HepG2 (cell line): Measurements from ENCODE around the gene COG8. TPM values are rescaled to one million over a fixed set of nuclear protein-coding genes. Genes with fewer than 3 reads are reported as not detected.

Experiments
- CTCF ChIP-seq: sonication (generic); formaldehyde crosslinking; IDR thresholded peaks from 2 replicates; pipeline ENCODE4 v1.5.0; 2020; ENCODE audit warnings: mild to moderate bottlenecking, missing genetic modification reagents, moderate library complexity
- DBP ChIP-seq: sonication (generic); formaldehyde crosslinking; IDR thresholded peaks from 2 replicates; pipeline ENCODE4 v1.4.0; 2020; ENCODE audit warnings: missing genetic modification reagents; ENCODE audit errors: not compliant biosample characterization
- GATAD2A ChIP-seq: IDR thresholded peaks from 2 replicates; pipeline ENCODE4 v1.6.1; 2016
- HNRNPUL1 ChIP-seq: fragments of 200-400 bp; formaldehyde crosslinking; IDR thresholded peaks from 2 replicates; pipeline ENCODE4 v1.6.1; 2017; ENCODE audit warnings: low read depth, mild to moderate bottlenecking, low read length, moderate library complexity
- HOXA3 ChIP-seq: sonication (generic); formaldehyde crosslinking; IDR thresholded peaks from 2 replicates; pipeline ENCODE4 v1.5.0; 2020; ENCODE audit warnings: missing genetic modification reagents
- HOXA5 ChIP-seq: sonication (generic); formaldehyde crosslinking; IDR thresholded peaks from 2 replicates; pipeline ENCODE4 v1.4.0; 2020; ENCODE audit warnings: missing genetic modification reagents
- ISL2 ChIP-seq: sonication (generic); formaldehyde crosslinking; IDR thresholded peaks from 2 replicates; pipeline ENCODE4 v1.5.0; 2020; ENCODE audit warnings: missing genetic modification reagents
- MLLT10 ChIP-seq: sonication (generic); formaldehyde crosslinking; IDR thresholded peaks from 2 replicates; pipeline ENCODE4 v1.4.0; 2020; ENCODE audit warnings: missing genetic modification reagents
- PBX2 ChIP-seq: IDR thresholded peaks from 2 replicates; pipeline ENCODE4 v1.6.1; 2016; ENCODE audit warnings: control low read depth
- PPARG ChIP-seq: conservative IDR thresholded peaks from 2 replicates; pipeline ENCODE4 v1.6.1; 2016; ENCODE audit warnings: missing biosample characterization, missing genetic modification reagents
- SIX4 ChIP-seq: sonication (generic); formaldehyde crosslinking; IDR thresholded peaks from 2 replicates; pipeline ENCODE4 v1.4.0; 2020; ENCODE audit warnings: missing genetic modification reagents
- SPEN ChIP-seq: sonication (generic); formaldehyde crosslinking; IDR thresholded peaks from 2 replicates; pipeline ENCODE4 v1.5.1; 2020; ENCODE audit warnings: low read depth, mild to moderate bottlenecking, missing genetic modification reagents
- TAF1 ChIP-seq: sonication (generic); formaldehyde crosslinking; IDR thresholded peaks from 2 replicates; pipeline ENCODE4 v1.4.0; 2020; ENCODE audit warnings: missing genetic modification reagents
- TRIM24 ChIP-seq: sonication (generic); formaldehyde crosslinking; IDR thresholded peaks from 2 replicates; pipeline ENCODE4 v1.8.0; 2022; ENCODE audit warnings: mild to moderate bottlenecking, missing genetic modification reagents
- ZNF503 ChIP-seq: sonication (generic); formaldehyde crosslinking; IDR thresholded peaks from 2 replicates; pipeline ENCODE4 v1.4.0; 2020; ENCODE audit warnings: missing genetic modification reagents
- ZNF670 ChIP-seq: sonication (generic); formaldehyde crosslinking; IDR thresholded peaks from 2 replicates; pipeline ENCODE4 v1.8.0; 2022; ENCODE audit warnings: mild to moderate bottlenecking, missing genetic modification reagents, borderline replicate concordance
- ZNF747 ChIP-seq: sonication (generic); formaldehyde crosslinking; IDR thresholded peaks from 2 replicates; pipeline ENCODE4 v1.8.1; 2023; ENCODE audit warnings: missing genetic modification reagents, mild to moderate bottlenecking, borderline replicate concordance
- ZNF816 ChIP-seq: sonication (generic); formaldehyde crosslinking; IDR thresholded peaks from 2 replicates; pipeline ENCODE4 v1.8.0; 2022; ENCODE audit warnings: missing genetic modification reagents, mild to moderate bottlenecking, borderline replicate concordance
- ZSCAN25 ChIP-seq: sonication (generic); formaldehyde crosslinking; IDR thresholded peaks from 2 replicates; pipeline ENCODE4 v1.8.0; 2022; ENCODE audit warnings: mild to moderate bottlenecking, missing genetic modification reagents
- polyA plus RNA-seq, 8 experiments: library from polyadenylated mRNA; depleted of rRNA in 3 of 8; stranded (reverse) in 7 of 8; unstranded in 1 of 8; fragments of >200 nt; fragmentation: Illumina TruSeq in 4 of 8; extraction: Trizol in 4 of 8; gene quantifications; 2 replicates each; pipeline versions ENCODE4 v1.2.1 to v1.2.3, GENCODE V29; 2011 to 2016; ENCODE audit warnings: low read depth in 4 of 8, missing spikeins in 1 of 8, mixed read lengths in 1 of 8; ENCODE audit not compliant: insufficient read depth in 1 of 8
- total RNA-seq, 5 experiments: library from RNA; depleted of rRNA; stranded (reverse); fragments of >200 nt; fragmentation: Illumina TruSeq; extraction: Trizol; gene quantifications; 2 replicates each; pipeline ENCODE4 v1.2.3, GENCODE V29; 2016; ENCODE audit warnings: low read depth in 1 of 5
- TF ChIP-seq, protein P1 (sequence below), 2 experiments: fragments of 450-650 bp in 1 of 2; sonication (generic) in 1 of 2; formaldehyde crosslinking; IDR thresholded peaks; 2 replicates each; pipeline versions ENCODE4 v1.5.0 to v1.8.0; 2020 to 2022; ENCODE audit warnings: mild to moderate bottlenecking in 1 of 2, missing genetic modification reagents in 1 of 2
- TF ChIP-seq, protein P2 (sequence below): sonication (generic); formaldehyde crosslinking; IDR thresholded peaks from 2 replicates; pipeline ENCODE4 v1.5.1; 2020; ENCODE audit warnings: mild to moderate bottlenecking, moderate library complexity, missing genetic modification reagents

The COG8 gene
- total and polyA plus RNA-seq, 2 of the 13 experiments (the other 11 are each of a cell fraction or from before 2014, with no cell fraction given): 45.5 to 52.1 TPM

DNA sequence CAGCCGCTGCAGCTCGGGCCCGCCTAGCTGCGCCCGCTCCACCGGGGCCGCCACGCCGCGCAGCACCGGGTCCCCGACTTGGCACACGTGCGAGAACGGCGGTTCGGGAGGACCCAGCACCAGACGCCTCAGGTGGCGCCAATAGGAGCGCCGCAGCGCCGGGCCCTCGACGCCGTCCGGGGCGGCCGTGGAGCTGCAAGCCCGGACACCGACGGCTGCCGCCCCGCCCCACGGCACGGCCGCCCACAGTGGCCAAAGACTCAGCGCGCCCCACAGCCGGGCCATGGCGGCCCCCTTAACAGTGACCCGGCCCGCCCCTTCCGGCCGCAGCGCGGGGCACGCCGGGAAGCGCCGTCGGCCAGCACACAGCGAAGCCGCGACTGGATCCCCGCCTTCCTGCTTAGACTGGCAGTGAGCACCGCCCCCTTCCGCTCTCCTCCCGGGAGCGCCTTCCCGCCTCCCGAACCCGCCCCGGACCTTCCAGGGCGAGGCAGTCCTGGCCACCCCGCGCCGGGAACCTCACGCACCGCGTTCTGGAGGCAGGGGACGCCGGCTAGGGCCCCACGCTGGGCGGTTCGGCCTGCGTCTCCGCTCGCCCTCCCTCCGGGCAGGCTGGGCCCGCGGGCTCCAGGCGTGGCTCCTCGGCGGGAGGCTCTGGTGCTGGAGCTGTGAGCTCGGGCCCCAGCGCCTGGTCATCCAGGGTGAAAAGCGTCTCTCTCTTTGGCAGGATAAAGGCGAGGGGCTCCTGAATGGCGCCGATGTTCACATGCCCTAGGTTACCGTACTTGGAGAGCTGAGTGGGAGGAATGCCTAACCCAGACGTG, 8.9 kb downstream of the COG8 start, which contains the start of gene PDF (continued):
- TF ChIP-seq, protein P1, sequence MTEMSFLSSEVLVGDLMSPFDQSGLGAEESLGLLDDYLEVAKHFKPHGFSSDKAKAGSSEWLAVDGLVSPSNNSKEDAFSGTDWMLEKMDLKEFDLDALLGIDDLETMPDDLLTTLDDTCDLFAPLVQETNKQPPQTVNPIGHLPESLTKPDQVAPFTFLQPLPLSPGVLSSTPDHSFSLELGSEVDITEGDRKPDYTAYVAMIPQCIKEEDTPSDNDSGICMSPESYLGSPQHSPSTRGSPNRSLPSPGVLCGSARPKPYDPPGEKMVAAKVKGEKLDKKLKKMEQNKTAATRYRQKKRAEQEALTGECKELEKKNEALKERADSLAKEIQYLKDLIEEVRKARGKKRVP (CRISPR knock-in tag; IDR thresholded peaks at IDR 0.05): peak in 1 of 2 experiments; percentile 87; a peak in 2 of 4 replicates
- TF ChIP-seq ISL2 (CRISPR knock-in tag): peak; percentile 84
- no peak for TF ChIP-seq ZSCAN25 (CRISPR knock-in tag)
- peak; percentile 75; the same call in 1 of the 2 replicates for TF ChIP-seq ZNF503 (CRISPR knock-in tag)
- TF ChIP-seq HOXA3 (CRISPR knock-in tag): peak; percentile 89; the same call in 1 of the 2 replicates
- TF ChIP-seq PPARG (CRISPR knock-in tag): peak; percentile 67; the same call in 1 of the 2 replicates
- TF ChIP-seq ZNF670 (CRISPR knock-in tag): peak; percentile 75; the same call in 1 of the 2 replicates
- peak; percentile 79; the same call in 1 of the 2 replicates for TF ChIP-seq HOXA5
- TF ChIP-seq TRIM24 (CRISPR knock-in tag): no peak
- peak; percentile 92 for TF ChIP-seq TAF1
- no peak for TF ChIP-seq MLLT10
- peak; percentile 95; the same call in 1 of the 2 replicates for TF ChIP-seq ZNF747
- 0 out of 2 replicates have a peak, but pooled peaks have one; percentile 23 for TF ChIP-seq SIX4 (CRISPR knock-in tag)
- TF ChIP-seq GATAD2A (CRISPR knock-in tag): peak; percentile 43; the same call in 1 of the 2 replicates
- peak; percentile 93 for TF ChIP-seq SPEN (CRISPR knock-in tag)
- TF ChIP-seq ZNF816 (CRISPR knock-in tag): peak; percentile 57; the same call in 1 of the 2 replicates
- 0 out of 2 replicates have a peak, but pooled peaks have one; percentile 75 for TF ChIP-seq HNRNPUL1
- TF ChIP-seq PBX2 (CRISPR knock-in tag): no peak
- TF ChIP-seq DBP (CRISPR knock-in tag): no peak
- TF ChIP-seq CTCF: peak; percentile 65
- TF ChIP-seq, protein P2, sequence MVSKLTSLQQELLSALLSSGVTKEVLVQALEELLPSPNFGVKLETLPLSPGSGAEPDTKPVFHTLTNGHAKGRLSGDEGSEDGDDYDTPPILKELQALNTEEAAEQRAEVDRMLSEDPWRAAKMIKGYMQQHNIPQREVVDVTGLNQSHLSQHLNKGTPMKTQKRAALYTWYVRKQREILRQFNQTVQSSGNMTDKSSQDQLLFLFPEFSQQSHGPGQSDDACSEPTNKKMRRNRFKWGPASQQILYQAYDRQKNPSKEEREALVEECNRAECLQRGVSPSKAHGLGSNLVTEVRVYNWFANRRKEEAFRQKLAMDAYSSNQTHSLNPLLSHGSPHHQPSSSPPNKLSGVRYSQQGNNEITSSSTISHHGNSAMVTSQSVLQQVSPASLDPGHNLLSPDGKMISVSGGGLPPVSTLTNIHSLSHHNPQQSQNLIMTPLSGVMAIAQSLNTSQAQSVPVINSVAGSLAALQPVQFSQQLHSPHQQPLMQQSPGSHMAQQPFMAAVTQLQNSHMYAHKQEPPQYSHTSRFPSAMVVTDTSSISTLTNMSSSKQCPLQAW (CRISPR knock-in tag): peak; percentile 85
